ENCODE measurements around the gene AP2S1. TPM values are rescaled to one million over a fixed set of nuclear protein-coding genes. Genes with fewer than 3 reads are reported as not detected.

AP2S1 gene
- 172 and 288 TPM in 2 replicates for total RNA-seq

DNA sequence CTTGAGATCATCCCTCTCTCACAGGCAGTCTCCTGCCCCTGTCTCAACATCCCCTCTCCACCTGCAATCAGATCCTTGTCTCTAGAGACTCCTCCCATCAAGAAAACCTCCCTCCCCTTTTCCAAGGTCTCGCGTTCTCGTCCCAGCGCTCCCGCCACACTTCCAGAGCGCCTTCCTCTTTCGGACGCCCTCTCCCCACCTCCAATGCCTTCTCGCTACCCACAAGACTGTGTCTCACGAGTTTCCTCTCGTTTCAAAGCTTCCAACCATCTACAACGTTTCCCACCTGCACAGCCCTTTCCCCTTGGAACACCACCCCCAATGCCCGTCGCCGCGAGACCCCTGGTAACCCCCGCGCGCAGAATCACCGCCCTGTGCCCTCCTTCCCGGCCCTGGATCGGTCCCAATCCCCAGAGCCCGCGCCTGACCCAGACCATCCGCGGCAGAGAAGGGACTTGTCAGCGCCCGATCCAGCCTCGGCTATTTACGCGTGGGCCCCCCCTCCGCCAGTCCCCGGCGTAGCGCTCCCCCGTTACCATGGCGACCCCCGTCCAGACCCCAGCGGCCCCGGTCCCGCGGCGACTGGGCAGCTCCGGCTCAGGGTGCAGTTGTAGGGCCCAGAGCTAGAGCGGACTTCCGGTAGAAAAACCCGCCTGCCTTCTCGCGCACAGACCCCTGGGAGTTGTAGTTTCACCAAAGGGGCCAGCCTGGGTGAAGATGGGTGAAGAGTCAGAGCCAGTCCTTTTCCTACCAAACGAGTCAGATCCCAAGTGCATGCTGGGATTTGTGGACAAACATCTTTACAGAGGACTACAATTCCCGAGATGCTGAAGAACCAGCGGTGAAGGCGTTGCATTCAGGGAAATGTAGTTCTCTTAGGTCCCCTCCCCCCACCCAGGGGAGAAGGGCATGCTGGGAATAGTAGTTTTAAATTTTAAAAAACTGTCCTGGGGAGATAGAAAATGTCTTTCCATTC, at the start of gene AP2S1:
AP2S1 (minus strand) TSS at position 619 of the 976 bp plus-strand sequence; CDS start at position 539, 80 bp downstream.
- peak within 1 kb of the TSS; percentile 89 for H3K4me3 ChIP-seq (ENCODE audit: low read depth, low read length)
- TF ChIP-seq, protein P1, sequence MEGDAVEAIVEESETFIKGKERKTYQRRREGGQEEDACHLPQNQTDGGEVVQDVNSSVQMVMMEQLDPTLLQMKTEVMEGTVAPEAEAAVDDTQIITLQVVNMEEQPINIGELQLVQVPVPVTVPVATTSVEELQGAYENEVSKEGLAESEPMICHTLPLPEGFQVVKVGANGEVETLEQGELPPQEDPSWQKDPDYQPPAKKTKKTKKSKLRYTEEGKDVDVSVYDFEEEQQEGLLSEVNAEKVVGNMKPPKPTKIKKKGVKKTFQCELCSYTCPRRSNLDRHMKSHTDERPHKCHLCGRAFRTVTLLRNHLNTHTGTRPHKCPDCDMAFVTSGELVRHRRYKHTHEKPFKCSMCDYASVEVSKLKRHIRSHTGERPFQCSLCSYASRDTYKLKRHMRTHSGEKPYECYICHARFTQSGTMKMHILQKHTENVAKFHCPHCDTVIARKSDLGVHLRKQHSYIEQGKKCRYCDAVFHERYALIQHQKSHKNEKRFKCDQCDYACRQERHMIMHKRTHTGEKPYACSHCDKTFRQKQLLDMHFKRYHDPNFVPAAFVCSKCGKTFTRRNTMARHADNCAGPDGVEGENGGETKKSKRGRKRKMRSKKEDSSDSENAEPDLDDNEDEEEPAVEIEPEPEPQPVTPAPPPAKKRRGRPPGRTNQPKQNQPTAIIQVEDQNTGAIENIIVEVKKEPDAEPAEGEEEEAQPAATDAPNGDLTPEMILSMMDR (conservative IDR thresholded peaks at IDR 0.05; ENCODE audit: low read depth, low read length), result no peak
- DNase-seq (ENCODE audit: low read depth), result peak; percentile 97

GRCh38 chr19:46900341-46900740, 49.7 kb upstream of the AP2S1 start:
- DNase-seq (ENCODE audit: low read depth), result no peak
- no peak overlapping the region for H3K4me3 ChIP-seq (ENCODE audit: low read depth, low read length)
- TF ChIP-seq, protein P1 (conservative IDR thresholded peaks at IDR 0.05; ENCODE audit: low read depth, low read length), result no peak

- TF ChIP-seq, protein P1 (conservative IDR thresholded peaks at IDR 0.05; ENCODE audit: low read depth, low read length), result no peak
- H3K4me3 ChIP-seq (ENCODE audit: low read depth, low read length), result no peak overlapping the region
- no peak for DNase-seq (ENCODE audit: low read depth)
Observed at GRCh38 chr19:46898731-46899130, 48.1 kb upstream of the AP2S1 start.

GRCh38 chr19:46896076-46896794, 45.6 kb upstream of the AP2S1 start:
- TF ChIP-seq, protein P1 (conservative IDR thresholded peaks at IDR 0.05; ENCODE audit: low read depth, low read length), result no peak
- no peak overlapping the region for H3K4me3 ChIP-seq (ENCODE audit: low read depth, low read length)
- no peak for DNase-seq (ENCODE audit: low read depth)

DNA sequence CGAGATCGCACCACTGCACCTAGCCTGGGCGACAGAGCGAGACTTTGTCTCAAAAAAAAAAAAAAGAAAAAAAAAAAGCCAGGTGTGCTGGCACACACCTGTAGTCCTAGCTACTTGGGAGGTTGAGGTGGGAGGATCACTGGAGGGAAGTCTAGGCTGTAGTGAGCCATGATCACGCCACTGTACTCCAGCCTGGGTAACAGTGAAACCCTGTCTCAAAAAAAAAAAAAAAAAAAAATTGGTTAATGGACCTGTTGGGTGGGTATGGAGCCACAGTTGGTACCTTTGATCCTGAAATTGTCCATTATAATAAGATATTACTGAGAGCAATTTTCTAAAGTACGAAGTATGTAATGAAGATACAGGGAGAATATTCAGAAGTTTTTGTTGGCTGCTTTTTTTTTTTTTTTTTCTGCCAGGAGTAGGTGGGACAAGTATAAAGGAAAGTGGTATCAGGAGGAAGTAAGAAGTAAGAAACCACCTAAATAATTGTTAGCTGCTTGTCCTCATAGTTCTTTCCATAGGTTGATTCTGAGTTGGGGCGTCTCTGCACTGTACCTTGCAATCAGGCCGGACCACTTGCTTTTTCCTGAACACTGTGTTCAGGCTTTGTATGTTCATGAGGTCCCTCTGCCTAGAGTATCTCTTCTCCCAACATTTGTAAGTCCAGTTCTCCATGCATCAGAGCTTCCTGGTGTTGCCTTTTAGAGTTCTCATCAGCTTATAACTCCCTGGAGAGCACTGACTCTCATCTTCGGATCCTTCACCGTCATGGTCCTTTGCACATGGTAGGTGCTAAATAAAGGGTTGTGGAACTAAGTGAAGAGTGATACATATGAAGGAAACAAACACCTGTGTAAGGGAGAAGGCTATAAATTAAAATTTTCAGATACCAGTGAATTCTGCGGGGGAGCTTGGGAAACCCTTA, 41.9 kb upstream of the AP2S1 start:
- no peak overlapping the region for H3K4me3 ChIP-seq (ENCODE audit: low read depth, low read length)
- TF ChIP-seq, protein P1 (conservative IDR thresholded peaks at IDR 0.05; ENCODE audit: low read depth, low read length), result no peak

DNA sequence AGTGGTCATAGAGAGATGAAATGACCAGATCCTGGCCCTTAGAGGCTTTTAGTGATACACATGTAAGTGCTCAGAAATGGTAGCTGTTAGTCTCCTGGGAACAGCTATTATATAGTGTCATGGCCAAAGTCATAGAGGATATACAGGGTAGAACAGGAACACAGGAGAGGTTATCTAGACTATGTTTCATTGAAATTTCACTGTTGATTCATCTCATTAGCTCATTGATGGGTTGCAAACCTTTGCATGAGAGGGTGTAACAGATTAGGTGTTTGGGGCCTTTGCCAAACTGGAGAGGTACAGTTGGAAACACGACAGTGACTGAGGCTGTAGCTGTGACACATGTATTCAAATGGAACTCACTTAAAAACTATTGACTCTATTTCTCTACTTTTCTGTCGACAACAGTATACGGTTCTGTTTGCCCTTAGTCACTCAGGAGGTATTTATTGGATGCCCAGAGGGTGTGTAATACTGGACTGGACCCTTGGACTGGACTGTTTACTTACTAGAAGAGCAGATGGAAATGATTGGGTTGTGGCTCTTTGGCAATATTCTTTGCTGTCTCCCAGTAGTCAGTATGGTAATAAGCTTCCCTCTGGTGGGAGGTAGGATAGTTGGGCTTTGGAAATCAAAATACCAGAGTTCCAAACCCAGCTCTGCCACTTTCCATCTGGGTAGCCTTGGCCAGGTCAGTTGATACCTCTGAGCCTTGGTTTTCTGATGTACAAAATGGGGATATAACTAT, 40.0 kb upstream of the AP2S1 start:
- no peak overlapping the region for H3K4me3 ChIP-seq (ENCODE audit: low read depth, low read length)
- TF ChIP-seq, protein P1 (conservative IDR thresholded peaks at IDR 0.05; ENCODE audit: low read depth, low read length), result peak; percentile 10
- DNase-seq (ENCODE audit: low read depth), result peak; percentile 71

More for the DNA sequence above, 41.9 kb upstream of the AP2S1 start:
- no peak for DNase-seq (ENCODE audit: low read depth)

Data from epithelial cell of proximal tubule (primary cell).